Fibroblast of villous mesenchyme (primary cell): ENCODE measurements around the gene TNS2. TPM values are rescaled to one million over a fixed set of nuclear protein-coding genes. Genes with fewer than 3 reads are reported as not detected.
A peak's percentile ranks its signal among the peaks of the same experiment; 100 is the strongest.

Experiments used
- DNase-seq: peaks from one replicate; pipeline ENCODE4 v3.0.0-alpha.2; 2010; ENCODE audit warnings: low read depth
- H3K4me3 ChIP-seq: 2 replicates; pipeline ENCODE4 v1.5.1; 2011; ENCODE audit warnings: low read depth, mild to moderate bottlenecking, low read length
- CTCF ChIP-seq: IDR thresholded peaks from 2 replicates; pipeline ENCODE4 v1.5.1; 2012; ENCODE audit warnings: low read depth, mild to moderate bottlenecking, low read length; ENCODE audit not compliant: insufficient read depth
- total RNA-seq: library from RNA; depleted of rRNA; stranded (reverse); fragments of >200 nt; gene quantifications from 2 replicates; pipeline ENCODE4 v1.2.3, GENCODE V29; 2012

Gene TNS2
- total RNA-seq, 1 donor, result 36.7 TPM

GRCh38 chr12:53067993-53068770 lies 18.3 kb downstream of the TNS2 start:
- no peak overlapping the region for H3K4me3 ChIP-seq
- DNase-seq, result no peak
- no peak for TF ChIP-seq CTCF

GRCh38 chr12:53068811-53069585 lies 19.1 kb downstream of the TNS2 start:
- no peak for DNase-seq
- H3K4me3 ChIP-seq, result no peak overlapping the region
- TF ChIP-seq CTCF, result no peak

GRCh38 chr12:53069621-53070410 lies 20.0 kb downstream of the TNS2 start:
- no peak overlapping the region for H3K4me3 ChIP-seq
- DNase-seq, result no peak
- TF ChIP-seq CTCF, result no peak

GRCh38 chr12:53070877-53071492 lies 21.1 kb downstream of the TNS2 start:
- no peak for DNase-seq
- no peak overlapping the region for H3K4me3 ChIP-seq
- TF ChIP-seq CTCF, result no peak

GRCh38 chr12:53071591-53072551 lies 22.0 kb downstream of the TNS2 start:
- H3K4me3 ChIP-seq, result no peak overlapping the region
- no peak for DNase-seq
- peak; percentile 42 for TF ChIP-seq CTCF
